ENCODE results near the gene PTPRK. TPM values are rescaled to one million over a fixed set of nuclear protein-coding genes. Genes with fewer than 3 reads are reported as not detected.

PTPRK gene
- total and polyA plus RNA-seq, 3 experiments from 2014 or later, result 0.74 to 23.0 (median 21.3) TPM

GRCh38 chr6:128335963-128336362 lies 184.4 kb downstream of the PTPRK start:
- no peaks in the 10 kb centered on the region for H3K36me3 ChIP-seq (ENCODE audit: insufficient read depth, low read length)
- no peak overlapping the region for H3K27ac Mint-ChIP-seq
- no peaks in the 10 kb centered on the region for H3K36me3 Mint-ChIP-seq
- peaks cover 0 to 2% of the 10 kb centered on the region in 2 donors for H3K27me3 Mint-ChIP-seq
- POLR2A ChIA-PET, result no interaction called here
- no peaks in the 10 kb centered on the region for H3K9me3 Mint-ChIP-seq
- no peaks in the 10 kb centered on the region for H3K4me1 ChIP-seq (ENCODE audit: insufficient read depth, low read length)
- H3K27me3 ChIP-seq (ENCODE audit: insufficient read depth, low read length, poor library complexity, severe bottlenecking), result no peaks in the 10 kb centered on the region
- H3K4me1 Mint-ChIP-seq, result no peaks in the 10 kb centered on the region
- no peak overlapping the region for H3K27ac ChIP-seq (ENCODE audit: low read depth, low read length)
- no peaks in the 10 kb centered on the region for H3K9me3 ChIP-seq (ENCODE audit: low read length)
- H3K4me3 ChIP-seq (ENCODE audit: low read length), result no peak overlapping the region
- DNase-seq, result no peak
- CTCF ChIA-PET, result interaction anchor here (2.1 kb wide), 1 partner anchor 599 kb away, joined by 5 read pairs; no protein-coding TSS in a partner anchor
- no peak overlapping the region for H3K4me3 Mint-ChIP-seq

GRCh38 chr6:128333581-128334223 lies 186.7 kb downstream of the PTPRK start:
- DNase-seq, result no peak
- Mint-ChIP-seq H3K9me3 (no peaks in the 10 kb centered on the region), H3K4me1 (no peaks in the 10 kb centered on the region), H3K27me3 (peaks cover 0 to 2% of the 10 kb centered on the region in 2 donors), H3K27ac (no peak overlapping the region), H3K4me3 (no peak overlapping the region), H3K36me3 (no peaks in the 10 kb centered on the region)
- H3K9me3 ChIP-seq (ENCODE audit: low read length), result no peaks in the 10 kb centered on the region
- H3K4me3 ChIP-seq (ENCODE audit: low read length), result no peak overlapping the region
- no peaks in the 10 kb centered on the region for H3K27me3 ChIP-seq (ENCODE audit: insufficient read depth, low read length, poor library complexity, severe bottlenecking)
- no peaks in the 10 kb centered on the region for H3K4me1 ChIP-seq (ENCODE audit: insufficient read depth, low read length)
- no peaks in the 10 kb centered on the region for H3K36me3 ChIP-seq (ENCODE audit: insufficient read depth, low read length)
- no peak overlapping the region for H3K27ac ChIP-seq (ENCODE audit: low read depth, low read length)
- ChIA-PET CTCF (no interaction called here), POLR2A (no interaction called here)

GRCh38 chr6:128327890-128328289 lies 192.5 kb downstream of the PTPRK start:
- Histone ChIP-seq H3K27ac (ENCODE audit: low read depth, low read length) (no peak overlapping the region), H3K4me1 (ENCODE audit: insufficient read depth, low read length) (no peaks in the 10 kb centered on the region), H3K4me3 (ENCODE audit: low read length) (no peak overlapping the region), H3K9me3 (ENCODE audit: low read length) (no peaks in the 10 kb centered on the region), H3K27me3 (ENCODE audit: insufficient read depth, low read length, poor library complexity, severe bottlenecking) (no peaks in the 10 kb centered on the region), H3K36me3 (ENCODE audit: insufficient read depth, low read length) (no peaks in the 10 kb centered on the region)
- DNase-seq, result peak in 3 of 5 donors; percentile 21 to 55 (median 29)
- peaks cover 0 to 2% (median 0%) of the 10 kb centered on the region in 5 donors for H3K9me3 Mint-ChIP-seq
- no peak overlapping the region for H3K4me3 Mint-ChIP-seq
- POLR2A ChIA-PET, result interaction anchor here (1.0 kb wide), 1 partner anchor 472 kb away, joined by 3 read pairs; no protein-coding TSS in a partner anchor
- H3K27me3 Mint-ChIP-seq, result peaks cover 0 to 4% of the 10 kb centered on the region in 2 donors
- no peaks in the 10 kb centered on the region for H3K4me1 Mint-ChIP-seq
- CTCF ChIA-PET, result interaction anchor here (0.8 to 1.8 kb wide), 11 partner anchors 14 to 591 kb away, joined by 3 to 27 read pairs (median 4); partner anchors contain the start of gene THEMIS
- H3K27ac Mint-ChIP-seq, result no peak overlapping the region
- H3K36me3 Mint-ChIP-seq, result no peaks in the 10 kb centered on the region

- Mint-ChIP-seq H3K27ac (no peak overlapping the region), H3K36me3 (no peaks in the 10 kb centered on the region), H3K4me3 (no peak overlapping the region), H3K4me1 (no peaks in the 10 kb centered on the region), H3K9me3 (peaks cover 0 to 2% (median 0%) of the 10 kb centered on the region in 5 donors), H3K27me3 (peaks cover 0 to 2% of the 10 kb centered on the region in 2 donors)
- ChIA-PET CTCF (no interaction called here), POLR2A (no interaction called here)
- H3K4me3 ChIP-seq (ENCODE audit: low read length), result no peak overlapping the region
- no peak overlapping the region for H3K27ac ChIP-seq (ENCODE audit: low read depth, low read length)
- DNase-seq, result no peak
- no peaks in the 10 kb centered on the region for H3K4me1 ChIP-seq (ENCODE audit: insufficient read depth, low read length)
- no peaks in the 10 kb centered on the region for H3K36me3 ChIP-seq (ENCODE audit: insufficient read depth, low read length)
- no peaks in the 10 kb centered on the region for H3K27me3 ChIP-seq (ENCODE audit: insufficient read depth, low read length, poor library complexity, severe bottlenecking)
- no peaks in the 10 kb centered on the region for H3K9me3 ChIP-seq (ENCODE audit: low read length)
These were observed 197.4 kb downstream of the PTPRK start for GRCh38 chr6:128323011-128323410.

GRCh38 chr6:128319946-128320345 lies 200.5 kb downstream of the PTPRK start:
- no peaks in the 10 kb centered on the region for H3K9me3 Mint-ChIP-seq
- H3K27me3 Mint-ChIP-seq, result no peaks in the 10 kb centered on the region
- no peak overlapping the region for H3K4me3 ChIP-seq (ENCODE audit: low read length)
- no peak overlapping the region for H3K27ac Mint-ChIP-seq
- no peaks in the 10 kb centered on the region for H3K27me3 ChIP-seq (ENCODE audit: insufficient read depth, low read length, poor library complexity, severe bottlenecking)
- no peak overlapping the region for H3K4me3 Mint-ChIP-seq
- H3K4me1 Mint-ChIP-seq, result no peaks in the 10 kb centered on the region
- no peaks in the 10 kb centered on the region for H3K36me3 Mint-ChIP-seq
- H3K9me3 ChIP-seq (ENCODE audit: low read length), result no peaks in the 10 kb centered on the region
- CTCF ChIA-PET, result no interaction called here
- no peaks in the 10 kb centered on the region for H3K36me3 ChIP-seq (ENCODE audit: insufficient read depth, low read length)
- no peaks in the 10 kb centered on the region for H3K4me1 ChIP-seq (ENCODE audit: insufficient read depth, low read length)
- no peak overlapping the region for H3K27ac ChIP-seq (ENCODE audit: low read depth, low read length)
- no peak for DNase-seq
- POLR2A ChIA-PET, result no interaction called here

GRCh38 chr6:128319157-128319556 lies 201.2 kb downstream of the PTPRK start:
- H3K27ac ChIP-seq (ENCODE audit: low read depth, low read length), result no peak overlapping the region
- Mint-ChIP-seq H3K27me3 (no peaks in the 10 kb centered on the region), H3K27ac (no peak overlapping the region), H3K4me1 (no peaks in the 10 kb centered on the region), H3K36me3 (no peaks in the 10 kb centered on the region), H3K9me3 (no peaks in the 10 kb centered on the region), H3K4me3 (no peak overlapping the region)
- H3K9me3 ChIP-seq (ENCODE audit: low read length), result no peaks in the 10 kb centered on the region
- ChIA-PET CTCF (no interaction called here), POLR2A (no interaction called here)
- DNase-seq, result no peak
- H3K27me3 ChIP-seq (ENCODE audit: insufficient read depth, low read length, poor library complexity, severe bottlenecking), result no peaks in the 10 kb centered on the region
- H3K36me3 ChIP-seq (ENCODE audit: insufficient read depth, low read length), result no peaks in the 10 kb centered on the region
- H3K4me3 ChIP-seq (ENCODE audit: low read length), result no peak overlapping the region
- no peaks in the 10 kb centered on the region for H3K4me1 ChIP-seq (ENCODE audit: insufficient read depth, low read length)

- Mint-ChIP-seq H3K4me3 (no peak overlapping the region), H3K4me1 (peaks cover 6 to 7% (median 6%) of the 10 kb centered on the region in 3 donors), H3K36me3 (no peaks in the 10 kb centered on the region), H3K9me3 (no peaks in the 10 kb centered on the region), H3K27me3 (no peaks in the 10 kb centered on the region), H3K27ac (no peak overlapping the region)
- DNase-seq, result no peak
- POLR2A ChIA-PET, result no interaction called here
- Histone ChIP-seq H3K4me1 (ENCODE audit: insufficient read depth, low read length) (no peaks in the 10 kb centered on the region), H3K9me3 (ENCODE audit: low read length) (no peaks in the 10 kb centered on the region), H3K27me3 (ENCODE audit: insufficient read depth, low read length, poor library complexity, severe bottlenecking) (no peaks in the 10 kb centered on the region), H3K36me3 (ENCODE audit: insufficient read depth, low read length) (no peaks in the 10 kb centered on the region), H3K4me3 (ENCODE audit: low read length) (no peak overlapping the region), H3K27ac (ENCODE audit: low read depth, low read length) (no peak overlapping the region)
- CTCF ChIA-PET, result no interaction called here
These were observed 204.0 kb downstream of the PTPRK start for GRCh38 chr6:128316258-128316929.

GRCh38 chr6:128314190-128314589 lies 206.2 kb downstream of the PTPRK start:
- no peak overlapping the region for H3K4me3 Mint-ChIP-seq
- no peaks in the 10 kb centered on the region for H3K36me3 Mint-ChIP-seq
- Histone ChIP-seq H3K4me1 (ENCODE audit: insufficient read depth, low read length) (no peaks in the 10 kb centered on the region), H3K27ac (ENCODE audit: low read depth, low read length) (no peak overlapping the region), H3K4me3 (ENCODE audit: low read length) (no peak overlapping the region), H3K36me3 (ENCODE audit: insufficient read depth, low read length) (no peaks in the 10 kb centered on the region), H3K9me3 (ENCODE audit: low read length) (no peaks in the 10 kb centered on the region), H3K27me3 (ENCODE audit: insufficient read depth, low read length, poor library complexity, severe bottlenecking) (no peaks in the 10 kb centered on the region)
- no peaks in the 10 kb centered on the region for H3K9me3 Mint-ChIP-seq
- H3K27ac Mint-ChIP-seq, result no peak overlapping the region
- H3K27me3 Mint-ChIP-seq, result no peaks in the 10 kb centered on the region
- no peak for DNase-seq
- ChIA-PET POLR2A (no interaction called here), CTCF (no interaction called here)
- H3K4me1 Mint-ChIP-seq, result peaks cover 6 to 7% (median 6%) of the 10 kb centered on the region in 3 donors

Data from CD8-positive, alpha-beta memory T cell (primary cell).